H9 (cell line): ENCODE measurements around the gene CCDC158. TPM values are rescaled to one million over a fixed set of nuclear protein-coding genes. Genes with fewer than 3 reads are reported as not detected.

ENCODE experiments used
- DNase-seq: peaks from one replicate; pipeline ENCODE4 v3.0.0-alpha.2; 2017
- H2AFZ ChIP-seq: one replicate; pipeline ENCODE4 v1.6.1; 2013; ENCODE audit warnings: mild to moderate bottlenecking, low read length, control low read depth, moderate library complexity
- H2AK5ac ChIP-seq: 2 replicates; pipeline ENCODE4 v1.6.1; 2013; ENCODE audit warnings: low read length, control low read depth, mixed read lengths; ENCODE audit not compliant: insufficient read length
- H2BK120ac ChIP-seq: one replicate; pipeline ENCODE4 v1.6.1; 2013; ENCODE audit warnings: low read depth, mild to moderate bottlenecking, low read length, control low read depth, inconsistent platforms; ENCODE audit not compliant: poor library complexity, severe bottlenecking
- H2BK12ac ChIP-seq: 2 replicates; pipeline ENCODE4 v1.6.1; 2013; ENCODE audit warnings: low read length, control low read depth, mixed read lengths, low read depth; ENCODE audit not compliant: insufficient read length
- H2BK15ac ChIP-seq: 2 replicates; pipeline ENCODE4 v1.6.1; 2013; ENCODE audit warnings: low read depth, low read length, control low read depth
- H2BK20ac ChIP-seq: one replicate; pipeline ENCODE4 v1.6.1; 2013; ENCODE audit warnings: low read depth, mild to moderate bottlenecking, low read length, control low read depth, inconsistent platforms; ENCODE audit not compliant: poor library complexity, severe bottlenecking
- H2BK5ac ChIP-seq: 2 replicates; pipeline ENCODE4 v1.6.1; 2013; ENCODE audit warnings: low read length, control low read depth, mixed read lengths; ENCODE audit not compliant: insufficient read length
- H3K14ac ChIP-seq: 2 replicates; pipeline ENCODE4 v1.6.1; 2013; ENCODE audit warnings: low read length, control low read depth; ENCODE audit not compliant: insufficient read depth
- H3K18ac ChIP-seq: 2 replicates; pipeline ENCODE4 v1.6.1; 2013; ENCODE audit warnings: low read depth, mild to moderate bottlenecking, mixed read lengths, low read length, control low read depth; ENCODE audit not compliant: insufficient read length
- H3K23ac ChIP-seq: 2 replicates; pipeline ENCODE4 v1.6.1; 2013; ENCODE audit warnings: low read length, control low read depth, mixed read lengths, low read depth; ENCODE audit not compliant: insufficient read length
- H3K23me2 ChIP-seq: 2 replicates; pipeline ENCODE4 v1.6.1; 2013; ENCODE audit warnings: low read depth, mild to moderate bottlenecking, mixed read lengths, low read length, control low read depth; ENCODE audit not compliant: insufficient read length, poor library complexity, severe bottlenecking
- H3K27ac ChIP-seq: 2 replicates; pipeline ENCODE4 v1.5.1; 2013; ENCODE audit warnings: low read length, control low read depth, mixed read lengths, low read depth; ENCODE audit not compliant: insufficient read length
- H3K27me3 ChIP-seq: 2 replicates; pipeline ENCODE4 v1.6.1; 2013; ENCODE audit warnings: low read length, control low read depth, inconsistent platforms; ENCODE audit not compliant: insufficient read depth
- H3K4ac ChIP-seq: 2 replicates; pipeline ENCODE4 v1.6.1; 2013; ENCODE audit warnings: low read depth, mild to moderate bottlenecking, control low read depth, inconsistent platforms, low read length, moderate library complexity
- H3K4me1 ChIP-seq: 2 replicates; pipeline ENCODE4 v1.6.1; 2013; ENCODE audit warnings: low read length, control low read depth, inconsistent platforms; ENCODE audit not compliant: insufficient read depth
- H3K4me2 ChIP-seq: 2 replicates; pipeline ENCODE4 v1.6.1; 2013; ENCODE audit warnings: low read length, control low read depth, mixed read lengths; ENCODE audit not compliant: insufficient read length, insufficient read depth
- H3K56ac ChIP-seq: 2 replicates; pipeline ENCODE4 v1.6.1; 2013; ENCODE audit warnings: low read depth, mild to moderate bottlenecking, mixed read lengths, low read length, control low read depth; ENCODE audit not compliant: insufficient read length
- H3K79me1 ChIP-seq: 2 replicates; pipeline ENCODE4 v1.6.1; 2013; ENCODE audit warnings: low read depth, mild to moderate bottlenecking, moderate library complexity, low read length, control low read depth, inconsistent platforms; ENCODE audit not compliant: insufficient read depth, poor library complexity, severe bottlenecking
- H3K79me2 ChIP-seq: 2 replicates; pipeline ENCODE4 v1.6.1; 2013; ENCODE audit warnings: low read length, control low read depth, inconsistent platforms; ENCODE audit not compliant: insufficient read depth
- H3K9ac ChIP-seq: 2 replicates; pipeline ENCODE4 v1.6.1; 2013; ENCODE audit warnings: low read length, control low read depth, mixed read lengths; ENCODE audit not compliant: insufficient read length; ENCODE audit errors: extremely low read depth
- H3K9me3 ChIP-seq: one replicate; pipeline ENCODE4 v1.6.1; 2013; ENCODE audit warnings: low read depth, low read length, inconsistent platforms; ENCODE audit not compliant: control insufficient read depth
- H3T11ph ChIP-seq: one replicate; pipeline ENCODE4 v1.6.1; 2013; ENCODE audit warnings: mild to moderate bottlenecking, low read length, control low read depth, inconsistent platforms
- H4K20me1 ChIP-seq: one replicate; pipeline ENCODE4 v1.6.1; 2013; ENCODE audit not compliant: control insufficient read depth, insufficient read length, insufficient read depth
- H4K5ac ChIP-seq: 2 replicates; pipeline ENCODE4 v1.6.1; 2013; ENCODE audit warnings: low read depth, mild to moderate bottlenecking, mixed read lengths, low read length, control low read depth; ENCODE audit not compliant: insufficient read length
- H4K8ac ChIP-seq: replicated peaks from 2 replicates; pipeline ENCODE4 v1.6.1; 2013; ENCODE audit warnings: low read length, control low read depth, mixed read lengths, low read depth; ENCODE audit not compliant: insufficient read length
- H4K91ac ChIP-seq: 2 replicates; pipeline ENCODE4 v1.6.1; 2013; ENCODE audit warnings: low read depth, mild to moderate bottlenecking, moderate library complexity, mixed read lengths, low read length, control low read depth; ENCODE audit not compliant: insufficient read length
- H3K27ac Mint-ChIP-seq, 3 experiments: 2 replicates in 2 of 3; 3 replicates in 1 of 3; pipeline ENCODE4 v1.8.0; 2020 to 2021; ENCODE audit warnings: mixed read lengths in 3 of 3, mild to moderate bottlenecking in 1 of 3, moderate library complexity in 1 of 3
- H3K27me3 Mint-ChIP-seq: 2 replicates; pipeline ENCODE4 v1.8.0; 2021; ENCODE audit warnings: low read depth, mild to moderate bottlenecking, moderate library complexity, mixed read lengths
- H3K36me3 Mint-ChIP-seq, 3 experiments: 2 replicates in 2 of 3; 3 replicates in 1 of 3; pipeline ENCODE4 v1.8.0; 2020 to 2021; ENCODE audit warnings: low read depth in 3 of 3, mixed read lengths in 3 of 3; ENCODE audit not compliant: insufficient read depth in 1 of 3
- H3K4me1 Mint-ChIP-seq, 2 experiments: 2 replicates each; pipeline ENCODE4 v1.8.0; 2020; ENCODE audit warnings: mixed read lengths in 2 of 2
- H3K4me3 Mint-ChIP-seq, 2 experiments: 2 replicates in 1 of 2; 3 replicates in 1 of 2; pipeline ENCODE4 v1.8.0; 2020 to 2021; ENCODE audit warnings: mild to moderate bottlenecking in 2 of 2, mixed read lengths in 2 of 2, moderate library complexity in 1 of 2
- H3K9me3 Mint-ChIP-seq, 2 experiments: 2 replicates in 1 of 2; 3 replicates in 1 of 2; pipeline ENCODE4 v1.8.0; 2020; ENCODE audit warnings: mild to moderate bottlenecking in 2 of 2, mixed read lengths in 2 of 2, moderate library complexity in 1 of 2
- CTCF ChIP-seq: fragments of 200-600 bp; sonication (generic); conservative IDR thresholded peaks from 3 replicates; pipeline ENCODE4 v1.8.0; 2021; ENCODE audit warnings: antibody characterized with exemption, mild to moderate bottlenecking
- WGBS: extraction: QIAGEN DNeasy Blood & Tissue Kit; methylation state at CpG from one replicate; pipeline ENCODE4 v1.1.7; 2013; ENCODE audit warnings: missing lambda C conversion rate, low lambda C conversion rate, mixed read lengths; ENCODE audit not compliant: insufficient read length; ENCODE audit errors: extremely low coverage; 5-methylcytosine and 5-hydroxymethylcytosine counted together
- total RNA-seq: library from RNA; stranded (reverse); gene quantifications from 2 replicates; pipeline ENCODE4 v1.2.1, GENCODE V29; 2021

The CCDC158 gene
- total RNA-seq, 1 experiment from 2014 or later: not detected

- Histone ChIP-seq H2BK5ac (no peak overlapping the region), H3K18ac (no peak overlapping the region), H3K4me1 (no peaks in the 10 kb centered on the region; the same call in 1 of the 2 replicates), H2BK15ac (no peak overlapping the region), H3K27me3 (no peaks in the 10 kb centered on the region), H3K27ac (no peak overlapping the region), H4K8ac (no peak overlapping the region), H4K91ac (no peak overlapping the region), H3K4me2 (no peak overlapping the region), H2AK5ac (no peak overlapping the region), H2BK120ac (no peak overlapping the region), H2BK20ac (no peak overlapping the region), H3K4ac (no peak overlapping the region), H3K23ac (no peak overlapping the region), H3K9ac (no peak overlapping the region), H3K23me2 (no peaks in the 10 kb centered on the region), H3K79me2 (no peaks in the 10 kb centered on the region), H2AFZ (no peak overlapping the region), H4K5ac (no peak overlapping the region), H3K79me1 (no peaks in the 10 kb centered on the region), H3K9me3 (no peaks in the 10 kb centered on the region), H4K20me1 (no peaks in the 10 kb centered on the region), H2BK12ac (no peak overlapping the region), H3K56ac (no peak overlapping the region), H3T11ph (no peak overlapping the region), H3K14ac (no peak overlapping the region)
- Mint-ChIP-seq H3K27me3 (no peaks in the 10 kb centered on the region), H3K4me1 (peaks cover 0 to 4% of the 10 kb centered on the region in 2 experiments; a peak in 2 of 4 replicates), H3K36me3 (peaks cover 0 to 6% (median 0%) of the 10 kb centered on the region in 3 experiments; a peak in 1 of 7 replicates), H3K4me3 (no peak overlapping the region), H3K9me3 (no peaks in the 10 kb centered on the region; a peak in 1 of 5 replicates), H3K27ac (no peak overlapping the region)
- TF ChIP-seq CTCF: no peak
- 100% methylated on average over 2 of the region's 6 CpGs for WGBS
- DNase-seq: no peak
Observed at GRCh38 chr4:76267811-76268210, 153.1 kb downstream of the CCDC158 start.
